ENCODE results near the gene PLCH2. TPM values are rescaled to one million over a fixed set of nuclear protein-coding genes. Genes with fewer than 3 reads are reported as not detected.

PLCH2 gene
- total RNA-seq, 2 experiments from 2014 or later: 1.4 to 2.2 TPM

DNA sequence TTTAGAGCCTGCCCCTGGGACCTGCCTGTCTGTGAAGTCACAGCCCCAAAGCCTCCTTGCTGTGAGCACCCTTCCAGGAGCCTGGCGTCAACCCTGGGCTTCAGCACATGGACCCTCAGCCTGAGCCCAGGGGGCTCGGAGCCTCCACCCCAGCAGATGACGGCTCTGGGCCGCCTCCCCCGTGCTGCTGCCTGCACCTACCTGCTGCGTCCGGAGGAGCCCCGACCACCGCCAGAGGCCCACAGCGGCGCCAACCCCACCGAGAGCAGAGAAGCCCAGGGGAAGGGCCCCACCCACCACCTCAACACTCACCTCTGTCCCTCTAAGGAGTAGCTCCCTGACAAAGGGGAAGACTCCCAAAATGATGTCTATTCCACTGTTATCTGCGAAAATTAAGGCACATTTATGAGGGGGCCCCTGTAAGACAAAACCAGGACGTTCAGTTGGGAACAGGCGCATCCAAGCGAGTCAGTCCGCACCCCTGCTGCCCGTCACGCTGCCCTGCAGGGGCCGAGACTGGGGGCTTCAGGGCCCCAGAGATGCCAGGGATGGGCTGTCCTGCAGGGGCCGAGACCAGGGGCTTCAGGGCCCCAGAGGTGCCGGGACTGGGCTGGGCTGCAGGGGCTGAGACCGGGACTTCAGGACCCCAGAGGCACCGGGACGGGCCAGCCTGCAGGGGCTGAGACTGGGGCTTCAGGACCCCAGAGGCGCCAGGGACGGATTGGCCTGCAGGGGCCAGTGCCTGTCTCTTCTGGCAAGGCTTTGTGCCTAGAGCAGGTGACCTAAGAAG is 34.5 kb downstream of the PLCH2 start:
- H3K4me1 ChIP-seq (ENCODE audit: insufficient read depth, low read length, poor library complexity, severe bottlenecking): no peaks in the 10 kb centered on the region
- BruUV-seq (replicated peaks): no TSS peak
- no peak overlapping the region for H2AFZ ChIP-seq (ENCODE audit: low read length)
- H4K20me1 ChIP-seq (ENCODE audit: insufficient read depth, low read length): no peaks in the 10 kb centered on the region; the same call in 1 of the 2 replicates
- H3K36me3 ChIP-seq (ENCODE audit: insufficient read depth, low read length): peaks cover 81% of the 10 kb centered on the region
- intact Hi-C loops (cut with micrococcal nuclease; ENCODE audit: unreplicated experiment): no loop called here
- no peak overlapping the region for H3K4me3 ChIP-seq (ENCODE audit: low read depth, low read length, poor library complexity, severe bottlenecking)
- ChIA-PET POLR2A (no interaction called here), CTCF (ENCODE audit: unreplicated experiment) (no interaction called here)
- no peaks in the 10 kb centered on the region for H3K79me2 ChIP-seq (ENCODE audit: insufficient read depth, low read depth, low read length)
- no peaks in the 10 kb centered on the region for H3K9me2 ChIP-seq (ENCODE audit: insufficient read depth, low read length)
- H3K27ac ChIP-seq (ENCODE audit: low read depth, low read length, poor library complexity, severe bottlenecking): no peak overlapping the region
- no peak for TF ChIP-seq EZH2phosphoT487 (IDR thresholded peaks at IDR 0.05; ENCODE audit: borderline replicate concordance, low read depth, low read length)
- TF ChIP-seq, protein P1, sequence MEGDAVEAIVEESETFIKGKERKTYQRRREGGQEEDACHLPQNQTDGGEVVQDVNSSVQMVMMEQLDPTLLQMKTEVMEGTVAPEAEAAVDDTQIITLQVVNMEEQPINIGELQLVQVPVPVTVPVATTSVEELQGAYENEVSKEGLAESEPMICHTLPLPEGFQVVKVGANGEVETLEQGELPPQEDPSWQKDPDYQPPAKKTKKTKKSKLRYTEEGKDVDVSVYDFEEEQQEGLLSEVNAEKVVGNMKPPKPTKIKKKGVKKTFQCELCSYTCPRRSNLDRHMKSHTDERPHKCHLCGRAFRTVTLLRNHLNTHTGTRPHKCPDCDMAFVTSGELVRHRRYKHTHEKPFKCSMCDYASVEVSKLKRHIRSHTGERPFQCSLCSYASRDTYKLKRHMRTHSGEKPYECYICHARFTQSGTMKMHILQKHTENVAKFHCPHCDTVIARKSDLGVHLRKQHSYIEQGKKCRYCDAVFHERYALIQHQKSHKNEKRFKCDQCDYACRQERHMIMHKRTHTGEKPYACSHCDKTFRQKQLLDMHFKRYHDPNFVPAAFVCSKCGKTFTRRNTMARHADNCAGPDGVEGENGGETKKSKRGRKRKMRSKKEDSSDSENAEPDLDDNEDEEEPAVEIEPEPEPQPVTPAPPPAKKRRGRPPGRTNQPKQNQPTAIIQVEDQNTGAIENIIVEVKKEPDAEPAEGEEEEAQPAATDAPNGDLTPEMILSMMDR (conservative IDR thresholded peaks at IDR 0.05; ENCODE audit: low read length): no peak
- no peaks in the 10 kb centered on the region for H3K9me3 ChIP-seq (ENCODE audit: low read length)
- DNase-seq (ENCODE audit: low spot score): no peak
- no peak overlapping the region for H3K4me2 ChIP-seq (ENCODE audit: low read length)

DNA sequence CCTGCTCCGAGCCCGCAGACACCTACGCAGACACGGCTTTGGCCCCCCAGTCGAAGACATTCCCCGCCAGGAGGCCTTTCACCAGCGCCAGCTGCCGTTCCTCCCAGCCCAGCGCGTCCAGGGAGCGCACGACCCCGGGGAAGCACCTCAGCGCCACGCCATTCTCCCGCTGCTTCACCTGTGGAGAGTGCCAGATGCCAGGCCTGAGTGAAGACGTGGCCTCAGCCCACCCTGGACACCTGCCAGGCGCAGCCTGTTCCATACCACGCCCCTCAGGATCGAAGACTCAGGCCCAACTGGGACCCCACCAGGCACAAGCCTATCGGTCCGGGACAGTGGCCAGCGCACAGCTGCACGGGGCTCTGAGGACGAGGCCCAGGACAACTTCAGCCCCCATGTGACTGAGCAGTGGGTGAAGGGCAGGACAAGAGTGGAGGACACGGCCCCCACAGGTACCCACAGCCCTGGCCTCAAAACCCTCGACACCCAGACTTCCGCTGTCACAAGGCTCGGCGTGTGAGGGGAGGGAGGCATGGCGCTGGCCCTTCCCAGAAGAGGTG is 36.9 kb downstream of the PLCH2 start:
- no peaks in the 10 kb centered on the region; the same call in 1 of the 2 replicates for H4K20me1 ChIP-seq (ENCODE audit: insufficient read depth, low read length)
- BruUV-seq (replicated peaks): no TSS peak

More for the DNA sequence above, 36.9 kb downstream of the PLCH2 start:
- ChIA-PET POLR2A (no interaction called here), CTCF (ENCODE audit: unreplicated experiment) (no interaction called here)
- H2AFZ ChIP-seq (ENCODE audit: low read length): no peak overlapping the region
- H3K27ac ChIP-seq (ENCODE audit: low read depth, low read length, poor library complexity, severe bottlenecking): no peak overlapping the region
- H3K4me3 ChIP-seq (ENCODE audit: low read depth, low read length, poor library complexity, severe bottlenecking): no peak overlapping the region
- H3K4me2 ChIP-seq (ENCODE audit: low read length): no peak overlapping the region
- H3K79me2 ChIP-seq (ENCODE audit: insufficient read depth, low read depth, low read length): no peaks in the 10 kb centered on the region
- no peaks in the 10 kb centered on the region for H3K9me3 ChIP-seq (ENCODE audit: low read length)
- H3K36me3 ChIP-seq (ENCODE audit: insufficient read depth, low read length): peaks cover 89% of the 10 kb centered on the region
- no peak for DNase-seq (ENCODE audit: low spot score)
- intact Hi-C loops (cut with micrococcal nuclease; ENCODE audit: unreplicated experiment): no loop called here
- TF ChIP-seq, protein P1 (conservative IDR thresholded peaks at IDR 0.05; ENCODE audit: low read length): no peak
- no peak for TF ChIP-seq EZH2phosphoT487 (IDR thresholded peaks at IDR 0.05; ENCODE audit: borderline replicate concordance, low read depth, low read length)
- no peaks in the 10 kb centered on the region for H3K4me1 ChIP-seq (ENCODE audit: insufficient read depth, low read length, poor library complexity, severe bottlenecking)
- no peaks in the 10 kb centered on the region for H3K9me2 ChIP-seq (ENCODE audit: insufficient read depth, low read length)
